ENCODE data around the gene KIN.

KIN gene

DNA sequence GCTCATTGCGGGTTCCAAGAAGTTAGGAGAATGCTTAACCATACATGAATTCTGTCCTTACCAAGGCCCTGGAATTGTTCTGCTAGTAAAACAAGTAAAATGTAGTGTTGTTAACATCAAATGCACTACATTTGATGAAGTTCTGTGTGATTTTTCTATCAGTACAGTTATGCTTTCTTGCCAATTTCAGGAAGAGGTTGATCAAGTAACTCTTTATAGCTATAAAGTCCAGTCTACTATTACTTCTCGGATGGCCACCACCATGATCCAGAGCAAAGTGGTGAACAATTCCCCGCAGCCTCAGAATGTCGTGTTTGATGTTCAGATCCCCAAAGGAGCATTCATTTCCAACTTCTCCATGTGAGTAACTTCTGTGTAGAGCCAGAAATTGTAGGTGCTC is 79.0 kb downstream of the KIN start:
- Histone ChIP-seq H3K4me3 (ENCODE audit: low read depth in 1 of 2, low read length in 1 of 2) (no peak overlapping the region), H3K27ac (no peak overlapping the region), H3K27me3 (peaks cover 33% of the 10 kb centered on the region), H3K4me1 (ENCODE audit: control insufficient read depth in 1 of 2, insufficient read depth in 1 of 2, low read depth in 1 of 2, low read length in 1 of 2) (no peaks in the 10 kb centered on the region), H3K9me3 (no peaks in the 10 kb centered on the region), H3K36me3 (no peaks in the 10 kb centered on the region)
- TF ChIP-seq, protein P1, sequence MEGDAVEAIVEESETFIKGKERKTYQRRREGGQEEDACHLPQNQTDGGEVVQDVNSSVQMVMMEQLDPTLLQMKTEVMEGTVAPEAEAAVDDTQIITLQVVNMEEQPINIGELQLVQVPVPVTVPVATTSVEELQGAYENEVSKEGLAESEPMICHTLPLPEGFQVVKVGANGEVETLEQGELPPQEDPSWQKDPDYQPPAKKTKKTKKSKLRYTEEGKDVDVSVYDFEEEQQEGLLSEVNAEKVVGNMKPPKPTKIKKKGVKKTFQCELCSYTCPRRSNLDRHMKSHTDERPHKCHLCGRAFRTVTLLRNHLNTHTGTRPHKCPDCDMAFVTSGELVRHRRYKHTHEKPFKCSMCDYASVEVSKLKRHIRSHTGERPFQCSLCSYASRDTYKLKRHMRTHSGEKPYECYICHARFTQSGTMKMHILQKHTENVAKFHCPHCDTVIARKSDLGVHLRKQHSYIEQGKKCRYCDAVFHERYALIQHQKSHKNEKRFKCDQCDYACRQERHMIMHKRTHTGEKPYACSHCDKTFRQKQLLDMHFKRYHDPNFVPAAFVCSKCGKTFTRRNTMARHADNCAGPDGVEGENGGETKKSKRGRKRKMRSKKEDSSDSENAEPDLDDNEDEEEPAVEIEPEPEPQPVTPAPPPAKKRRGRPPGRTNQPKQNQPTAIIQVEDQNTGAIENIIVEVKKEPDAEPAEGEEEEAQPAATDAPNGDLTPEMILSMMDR (IDR thresholded peaks at IDR 0.05): no peak

DNA sequence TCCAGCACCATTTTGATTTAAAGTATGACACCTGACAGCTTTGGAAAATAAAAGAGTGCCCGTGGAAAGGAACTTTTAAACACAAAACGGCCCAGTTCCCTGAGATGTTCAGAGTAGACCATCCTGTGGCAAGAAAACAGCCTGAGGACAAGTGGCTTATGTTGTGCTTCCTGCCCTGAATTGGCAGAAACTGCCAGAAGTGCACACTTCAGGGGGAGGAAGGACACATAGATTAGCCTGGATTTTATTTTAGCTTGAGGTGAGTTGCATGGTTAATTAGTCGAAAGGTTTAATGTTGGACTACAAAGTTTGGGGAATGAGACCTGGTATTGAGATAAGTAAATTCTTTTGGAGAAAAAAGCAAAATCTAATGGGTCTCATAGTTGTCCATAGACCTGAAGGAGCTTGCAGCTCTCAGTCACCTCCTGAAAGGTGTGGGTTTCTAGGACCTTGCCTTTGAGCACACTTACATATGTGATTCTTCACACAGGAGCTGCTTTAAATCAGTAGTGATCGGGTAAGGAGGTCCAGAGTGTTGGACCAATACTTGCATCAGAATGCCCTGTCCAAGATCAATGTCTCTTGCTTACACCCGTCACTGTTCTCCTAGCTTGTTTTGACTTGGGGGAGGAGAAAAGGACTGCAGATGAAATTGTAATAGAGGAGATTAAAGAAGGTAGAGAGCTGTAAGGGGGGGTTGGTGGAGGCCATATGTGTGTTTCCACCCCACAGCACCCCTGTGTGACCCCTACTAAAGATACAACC is 79.8 kb downstream of the KIN start:
- no peak overlapping the region for H3K4me3 ChIP-seq (ENCODE audit: low read depth in 1 of 2, low read length in 1 of 2)
- TF ChIP-seq, protein P1 (IDR thresholded peaks at IDR 0.05): no peak
- H3K27ac ChIP-seq: no peak overlapping the region
- H3K4me1 ChIP-seq (ENCODE audit: control insufficient read depth in 1 of 2, insufficient read depth in 1 of 2, low read depth in 1 of 2, low read length in 1 of 2): no peaks in the 10 kb centered on the region
- peaks cover 41% of the 10 kb centered on the region for H3K27me3 ChIP-seq
- no peaks in the 10 kb centered on the region for H3K36me3 ChIP-seq
- no peaks in the 10 kb centered on the region for H3K9me3 ChIP-seq

DNA sequence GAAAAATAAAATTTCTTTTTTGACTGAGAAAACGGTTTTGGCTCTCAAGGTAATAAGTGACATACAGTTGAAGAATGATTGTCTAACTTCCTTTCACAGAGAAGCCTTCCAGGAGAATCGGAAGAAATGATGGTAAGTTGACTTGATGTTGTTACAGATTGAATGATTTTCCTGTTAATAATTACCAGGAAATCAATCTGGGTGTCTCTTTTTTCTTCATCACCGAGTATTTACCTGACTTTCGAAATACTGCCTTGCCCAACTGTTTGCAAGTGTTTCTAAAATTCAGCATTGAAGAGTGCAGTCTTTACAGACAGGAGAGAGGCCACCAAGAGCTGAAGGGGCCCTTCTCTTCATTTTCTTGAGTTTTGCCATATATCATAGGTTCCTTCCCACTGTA is 80.7 kb downstream of the KIN start:
- peaks cover 50% of the 10 kb centered on the region for H3K27me3 ChIP-seq
- H3K4me1 ChIP-seq (ENCODE audit: control insufficient read depth in 1 of 2, insufficient read depth in 1 of 2, low read depth in 1 of 2, low read length in 1 of 2): no peaks in the 10 kb centered on the region
- no peaks in the 10 kb centered on the region for H3K36me3 ChIP-seq
- no peak overlapping the region for H3K4me3 ChIP-seq (ENCODE audit: low read depth in 1 of 2, low read length in 1 of 2)
- TF ChIP-seq, protein P1 (IDR thresholded peaks at IDR 0.05): no peak
- no peak overlapping the region for H3K27ac ChIP-seq
- no peaks in the 10 kb centered on the region for H3K9me3 ChIP-seq

DNA sequence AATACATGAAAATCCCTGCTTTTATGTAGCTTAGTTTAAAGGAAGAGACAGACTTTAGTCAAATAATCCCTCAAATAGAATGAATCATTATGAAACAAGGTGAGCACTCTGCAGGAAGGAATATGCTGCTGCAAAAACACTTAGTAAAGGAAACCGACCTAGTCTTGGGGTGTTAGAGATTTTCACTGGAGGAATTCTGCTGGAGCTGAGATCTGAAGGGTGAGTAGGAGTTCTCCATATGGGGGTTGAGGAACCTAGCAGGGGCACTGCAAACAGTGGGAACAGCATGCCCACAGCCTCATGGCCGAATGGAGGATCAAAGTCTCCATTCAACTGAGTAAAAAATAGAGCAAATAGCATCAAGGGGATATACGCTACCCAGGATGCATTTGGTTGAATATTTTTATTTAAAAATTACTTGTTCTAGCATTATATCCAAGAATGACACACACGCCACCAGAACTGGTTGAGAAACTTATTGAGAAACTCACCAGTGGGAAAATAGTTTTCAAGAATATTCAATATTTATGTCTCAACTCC is 81.2 kb downstream of the KIN start:
- H3K36me3 ChIP-seq: no peaks in the 10 kb centered on the region
- TF ChIP-seq, protein P1 (IDR thresholded peaks at IDR 0.05): no peak
- H3K27me3 ChIP-seq: peaks cover 51% of the 10 kb centered on the region
- no peaks in the 10 kb centered on the region for H3K9me3 ChIP-seq
- no peaks in the 10 kb centered on the region for H3K4me1 ChIP-seq (ENCODE audit: control insufficient read depth in 1 of 2, insufficient read depth in 1 of 2, low read depth in 1 of 2, low read length in 1 of 2)
- no peak overlapping the region for H3K27ac ChIP-seq
- H3K4me3 ChIP-seq (ENCODE audit: low read depth in 1 of 2, low read length in 1 of 2): no peak overlapping the region

DNA sequence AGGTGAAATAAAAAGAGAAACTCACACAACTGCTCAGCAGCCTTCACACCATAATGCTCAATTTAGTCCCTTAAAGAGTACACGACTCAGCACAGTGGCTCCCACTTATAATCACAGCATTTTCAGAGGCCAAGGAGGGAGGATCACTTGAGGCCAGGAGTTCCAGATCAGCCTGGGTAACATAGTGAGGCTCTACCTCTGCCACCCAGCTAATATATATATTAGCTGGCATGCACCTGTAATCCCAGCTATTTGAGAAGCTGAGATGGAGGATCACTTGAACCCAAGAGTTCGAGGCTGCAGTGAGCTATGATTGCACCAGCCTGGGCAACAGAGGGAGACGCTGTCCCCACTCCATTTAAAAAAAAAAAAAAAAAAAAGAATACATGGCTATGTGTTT is 82.5 kb downstream of the KIN start:
- no peak overlapping the region for H3K4me3 ChIP-seq (ENCODE audit: low read depth in 1 of 2, low read length in 1 of 2)
- no peaks in the 10 kb centered on the region for H3K36me3 ChIP-seq
- TF ChIP-seq, protein P1 (IDR thresholded peaks at IDR 0.05): no peak
- H3K27me3 ChIP-seq: peaks cover 59% of the 10 kb centered on the region
- H3K4me1 ChIP-seq (ENCODE audit: control insufficient read depth in 1 of 2, insufficient read depth in 1 of 2, low read depth in 1 of 2, low read length in 1 of 2): no peaks in the 10 kb centered on the region
- no peaks in the 10 kb centered on the region for H3K9me3 ChIP-seq
- no peak overlapping the region for H3K27ac ChIP-seq

All from neutrophil (primary cell).